Right renal cortex interstitium (tissue), 3 donors: ENCODE data around the gene TMEM232. TPM values are rescaled to one million over a fixed set of nuclear protein-coding genes. Genes with fewer than 3 reads are reported as not detected.

Source experiments
- DNase-seq, 3 donors: peaks; one replicate each; pipeline ENCODE4 v3.0.0-alpha.2; 2013; ENCODE audit warnings: low read depth in 3 of 3, low spot score in 2 of 3
- polyA plus RNA-seq, 3 donors: library from polyadenylated mRNA; unstranded; fragments of 120-200 nt; gene quantifications; one replicate each; pipeline ENCODE4 v1.2.1, GENCODE V29; 2013; ENCODE audit not compliant: insufficient read length in 3 of 3

TMEM232 gene
- polyA plus RNA-seq, 3 donors = 7.0 to 8.7 (median 7.8) TPM

DNA sequence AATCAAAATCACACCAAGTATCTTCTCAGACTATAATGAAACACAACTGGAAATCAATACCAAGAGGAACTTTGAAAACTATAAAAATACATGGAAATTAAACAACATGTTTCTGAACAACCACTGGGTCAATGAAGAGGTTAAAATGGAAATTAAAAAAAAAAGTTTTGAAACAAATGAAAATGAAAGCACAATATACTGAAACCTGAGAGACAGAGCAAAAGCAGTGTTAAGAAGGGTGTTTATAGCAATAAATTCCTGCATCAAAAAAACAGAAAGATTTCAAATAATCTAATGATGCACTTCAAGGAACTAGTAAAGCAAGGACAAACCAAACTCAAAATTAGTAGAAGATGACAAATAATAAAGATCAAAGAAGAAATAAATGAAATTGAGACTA is 92.0 kb downstream of the TMEM232 start:
- DNase-seq = no peak

GRCh38 chr5:110631236-110631635 is 95.2 kb downstream of the TMEM232 start:
- DNase-seq = no peak

DNA sequence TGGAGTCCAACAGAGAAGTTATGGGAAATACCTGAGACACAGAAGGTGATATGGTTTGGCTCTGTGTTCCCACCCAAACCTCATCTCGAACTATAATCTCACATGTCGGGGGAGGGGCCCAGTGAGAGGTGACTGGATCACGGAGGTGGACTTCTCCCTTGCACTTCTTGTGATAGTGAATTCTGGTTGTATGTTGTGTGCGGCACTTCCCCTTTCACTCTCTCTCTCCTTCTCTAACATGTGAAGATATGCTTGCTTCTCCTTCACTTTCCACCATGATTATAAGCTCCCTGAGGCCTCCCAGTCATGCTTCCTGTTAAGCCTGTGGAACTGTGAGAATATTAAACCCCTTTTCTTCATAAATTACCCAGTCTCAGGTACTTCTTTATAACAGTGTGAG is 96.1 kb downstream of the TMEM232 start:
- no peak for DNase-seq

- peak in 2 of 3 donors; percentile 4 to 12 for DNase-seq
Observed at GRCh38 chr5:110625376-110625999, 101.0 kb downstream of the TMEM232 start.

DNA sequence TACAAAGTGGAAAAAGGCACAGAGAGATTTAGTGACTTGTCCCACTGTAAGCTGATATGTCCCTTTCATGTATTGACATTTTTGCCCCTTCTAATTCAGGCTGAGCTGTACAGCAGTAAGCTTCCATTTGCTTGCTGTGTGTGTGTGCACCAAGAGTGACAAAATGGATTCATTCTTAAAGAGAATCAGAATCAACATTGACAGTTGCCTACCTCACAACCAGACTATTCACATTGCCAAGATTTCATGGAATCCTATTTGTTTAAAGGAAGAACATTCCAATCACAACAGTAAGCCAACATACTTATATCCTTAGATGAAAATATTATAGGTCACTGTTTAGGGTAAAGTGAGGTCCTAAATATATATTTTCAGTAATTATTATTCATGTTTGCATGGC is 102.6 kb downstream of the TMEM232 start:
- no peak for DNase-seq

DNA sequence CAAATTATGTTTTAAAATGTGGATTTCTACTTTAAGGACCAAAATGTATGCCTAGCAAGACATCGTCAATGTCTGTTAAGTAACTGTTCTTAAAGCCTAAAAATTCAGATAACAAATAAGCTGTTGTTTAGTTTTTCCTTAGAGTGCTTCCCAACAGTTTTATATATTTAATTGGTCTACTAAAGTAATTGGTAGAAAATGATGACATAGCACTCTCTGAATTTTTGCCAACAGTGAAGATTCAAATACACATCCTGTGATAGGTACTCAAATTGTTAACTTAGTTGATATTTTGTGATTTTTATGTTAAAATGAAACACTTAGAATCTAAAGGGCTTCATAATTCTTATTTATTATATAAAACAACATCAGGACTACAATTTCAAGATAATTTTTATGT is 107.5 kb downstream of the TMEM232 start:
- no peak for DNase-seq

GRCh38 chr5:110616009-110616408 is 110.5 kb downstream of the TMEM232 start:
- DNase-seq = no peak

GRCh38 chr5:110612794-110613247 is 113.7 kb downstream of the TMEM232 start:
- no peak for DNase-seq

DNA sequence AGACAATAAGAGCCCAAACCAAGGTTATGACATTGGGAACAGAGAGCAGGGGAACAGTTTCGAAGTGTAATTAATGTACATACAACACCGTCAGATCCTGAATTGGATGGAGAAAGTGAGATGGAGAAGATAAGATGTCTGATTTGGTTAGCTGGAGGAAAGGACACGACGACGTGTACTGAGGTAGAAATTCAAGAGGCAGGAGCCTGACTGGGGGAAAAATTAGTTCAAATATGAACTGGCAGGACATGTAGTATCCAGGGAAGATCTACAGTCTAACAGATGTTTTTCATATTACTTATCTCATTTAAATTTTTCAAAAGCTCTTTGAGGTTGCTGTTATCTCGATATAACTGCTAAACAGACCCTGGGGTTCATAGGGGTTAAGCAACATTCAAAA is 114.7 kb downstream of the TMEM232 start:
- no peak for DNase-seq

DNA sequence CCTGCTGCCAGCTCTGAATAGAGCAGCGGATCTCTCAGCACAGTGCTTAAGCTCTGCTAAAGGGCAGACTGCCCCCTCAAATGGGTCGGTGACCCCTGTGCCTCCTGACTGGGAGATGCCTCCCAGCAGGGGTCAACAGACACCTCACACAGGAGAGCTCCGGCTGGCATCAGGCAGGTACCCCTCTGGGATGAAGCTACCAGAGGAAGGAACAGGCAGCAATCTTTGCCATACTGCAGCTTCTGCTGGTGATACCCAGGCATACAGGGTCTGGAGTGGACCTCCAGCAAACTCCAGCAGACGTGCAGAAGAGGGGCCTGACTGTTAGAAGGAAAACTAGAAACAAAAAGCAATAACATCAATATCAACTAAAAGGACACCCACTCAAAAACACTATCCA is 131.6 kb downstream of the TMEM232 start:
- no peak for DNase-seq

DNA sequence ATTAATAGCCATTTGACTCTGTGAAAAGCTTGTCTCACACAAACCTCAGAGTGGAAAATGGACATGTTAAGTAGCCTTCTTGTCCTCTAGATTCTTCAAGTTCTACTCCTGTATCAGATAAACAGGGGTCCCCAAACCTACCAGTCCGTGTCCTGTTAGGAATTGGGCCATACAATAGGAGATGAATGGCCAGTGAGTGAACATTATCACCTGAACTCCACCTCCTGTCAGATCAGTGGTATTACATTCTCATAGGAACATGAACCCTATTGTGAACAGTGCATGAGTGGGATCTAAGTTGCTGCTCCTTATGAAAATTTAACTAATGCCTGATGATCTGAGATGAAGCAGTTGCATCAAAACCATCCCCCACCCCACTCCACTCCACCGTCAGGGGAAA is 136.3 kb downstream of the TMEM232 start:
- DNase-seq = no peak

GRCh38 chr5:110588286-110588980 is 138.0 kb downstream of the TMEM232 start:
- DNase-seq = no peak

DNA sequence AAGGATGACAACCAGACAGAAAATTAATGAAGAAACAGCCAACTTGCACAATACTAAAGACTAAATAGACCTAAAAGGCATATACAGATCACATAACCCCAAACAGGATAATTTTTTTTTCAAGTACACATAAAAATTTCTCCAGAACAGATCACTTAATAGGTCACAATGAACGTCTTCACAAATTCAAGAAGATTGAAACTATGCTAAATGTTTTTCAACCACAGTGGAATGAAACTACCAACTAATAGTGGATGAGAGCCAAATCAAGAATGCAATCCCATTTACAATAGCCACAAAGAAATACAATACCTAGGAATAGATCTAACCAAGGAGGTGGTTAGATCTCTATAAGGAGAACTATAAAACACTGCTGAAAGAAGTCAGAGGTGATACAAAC is 145.8 kb downstream of the TMEM232 start:
- DNase-seq = no peak

GRCh38 chr5:110572729-110573128 is 153.7 kb downstream of the TMEM232 start:
- DNase-seq = no peak

DNA sequence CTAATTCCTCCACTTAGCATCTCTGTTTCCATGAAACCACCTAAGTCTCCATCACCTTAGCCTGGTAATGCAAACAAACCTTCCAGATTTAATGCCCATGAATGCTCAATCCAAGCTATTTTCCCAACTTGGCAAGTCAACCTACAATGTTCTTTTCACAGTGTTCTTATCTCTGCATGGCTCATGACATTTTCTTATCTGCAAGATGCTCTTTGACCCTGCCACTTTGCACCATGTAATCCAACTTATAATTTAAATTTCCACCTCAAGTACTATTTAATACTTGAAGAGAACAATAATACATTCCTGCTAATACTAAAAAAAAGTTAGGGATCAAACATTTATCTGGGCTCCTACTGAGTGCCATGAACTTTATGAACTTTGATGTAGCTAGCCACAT is 164.3 kb downstream of the TMEM232 start:
- DNase-seq = no peak

DNA sequence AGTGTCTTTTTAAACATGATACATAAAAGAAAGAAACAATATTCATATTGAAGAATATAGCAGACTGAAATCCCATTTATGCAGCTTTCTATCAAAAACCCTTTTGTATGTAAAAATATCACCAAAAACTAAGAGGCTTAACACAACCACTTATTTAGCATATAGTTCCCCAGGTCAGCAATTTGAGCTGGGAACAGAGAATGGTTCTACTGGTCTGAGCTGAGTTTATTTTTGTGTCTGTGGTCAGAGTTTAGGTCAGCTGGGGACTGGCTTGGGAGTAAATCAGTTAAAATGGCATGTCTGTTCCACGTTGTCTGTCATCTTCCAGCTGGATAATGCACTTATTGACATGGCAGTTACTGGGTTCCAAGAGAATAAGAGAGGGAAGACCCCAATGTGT is 165.0 kb downstream of the TMEM232 start:
- no peak for DNase-seq

- DNase-seq = no peak
Observed at GRCh38 chr5:110549301-110549700, 177.2 kb downstream of the TMEM232 start.

DNA sequence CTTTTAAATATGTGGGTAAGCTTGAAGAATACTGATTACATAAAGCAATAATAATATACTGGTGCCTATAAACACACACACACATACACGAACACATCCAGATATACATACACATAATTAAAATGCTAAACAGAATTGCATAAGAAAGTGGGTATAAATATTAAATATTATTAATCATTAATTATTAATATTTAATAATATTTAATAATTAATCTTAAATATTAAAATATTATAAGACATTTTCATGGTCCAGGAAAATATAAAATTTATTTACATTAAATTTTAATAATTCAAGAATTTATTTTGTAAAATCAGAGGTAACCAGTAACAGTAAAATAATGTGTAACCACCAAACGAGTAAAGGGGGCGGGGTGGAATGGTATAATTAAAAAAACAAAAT is 178.3 kb downstream of the TMEM232 start:
- no peak for DNase-seq

- DNase-seq = no peak
Observed at GRCh38 chr5:110547495-110547894, 179.0 kb downstream of the TMEM232 start.

DNA sequence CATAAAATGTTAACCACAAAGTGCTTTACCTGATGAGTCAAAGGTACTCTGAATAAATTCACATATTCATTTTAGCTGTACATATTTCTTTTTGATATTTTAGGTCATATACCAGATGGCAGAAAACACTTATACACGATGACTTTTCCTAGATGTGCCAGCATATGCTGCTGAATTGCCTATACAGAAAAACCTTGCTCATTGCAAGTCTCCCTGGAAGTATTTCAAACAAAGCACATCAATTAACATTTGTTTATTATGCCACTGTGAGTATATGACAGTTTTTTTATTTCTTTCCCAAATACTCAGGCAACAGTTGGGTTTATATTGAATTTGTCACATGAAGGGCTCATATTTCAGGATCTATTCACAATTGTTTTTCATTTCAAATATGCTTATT is 180.8 kb downstream of the TMEM232 start:
- DNase-seq = no peak

DNA sequence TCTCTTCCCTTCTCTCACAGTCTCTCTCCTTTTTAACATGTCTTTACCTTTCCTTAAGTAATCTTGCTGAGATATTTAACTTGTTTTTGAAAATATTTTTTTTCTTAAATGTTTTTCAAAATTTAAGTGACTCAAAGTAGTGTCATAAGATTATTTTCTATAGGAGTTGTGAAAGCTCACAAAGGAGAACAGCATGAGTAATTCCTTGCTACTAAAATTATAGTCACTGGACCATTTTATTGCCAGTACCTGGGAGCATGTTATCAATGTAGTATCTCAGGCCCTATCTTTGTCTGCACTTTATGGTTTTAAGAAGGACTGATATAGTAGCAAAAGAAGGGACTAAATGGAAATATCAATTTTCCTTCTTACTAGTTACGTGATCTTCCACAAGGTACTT is 181.9 kb downstream of the TMEM232 start:
- no peak for DNase-seq

DNA sequence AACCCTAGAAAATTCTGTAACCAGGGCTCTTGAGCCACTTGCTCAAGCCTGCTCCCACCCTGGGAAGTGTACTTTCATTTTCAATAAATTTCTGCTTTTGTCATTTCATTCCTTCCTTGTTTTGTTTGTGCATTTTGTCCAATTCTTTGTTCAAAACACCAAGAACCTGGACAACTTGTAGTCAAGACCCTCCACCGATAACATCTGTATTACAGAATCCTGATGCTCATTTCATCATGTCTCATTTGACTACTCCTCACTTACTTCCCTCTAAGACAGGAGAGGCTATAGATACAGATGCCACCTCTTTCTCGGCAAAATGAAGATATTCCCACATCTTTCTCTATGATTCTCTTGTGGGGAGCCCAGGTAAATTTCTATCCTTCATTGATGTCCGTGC is 183.5 kb downstream of the TMEM232 start:
- DNase-seq = no peak
